Measurements from ENCODE around the gene ASF1B. TPM values are rescaled to one million over a fixed set of nuclear protein-coding genes. Genes with fewer than 3 reads are reported as not detected.

ASF1B gene
- total RNA-seq, 4 donors from 2014 or later = 3.2 to 25.6 (median 14.2) TPM

- H3K4me3 ChIP-seq = no peak overlapping the region
- H3K27me3 ChIP-seq = no peaks in the 10 kb centered on the region
- peaks cover 10 to 71% (median 25%) of the 10 kb centered on the region in 3 donors for H3K36me3 ChIP-seq
- no peaks in the 10 kb centered on the region for H3K4me1 ChIP-seq
- WGBS, 2 donors = 70 to 98% methylated on average over 3 to 13 of the region's 25 CpGs
- no peaks in the 10 kb centered on the region for H3K9me3 ChIP-seq
- H3K27ac ChIP-seq = no peak overlapping the region
- intact Hi-C loops (cut with DNase I) = no loop called here
- DNase-seq = no peak
- TF ChIP-seq CTCF (IDR thresholded peaks at IDR 0.05) (no peak), POLR2A (IDR thresholded peaks at IDR 0.05) (no peak)
Measured at GRCh38 chr19:14160017-14160703, 23.8 kb upstream of the ASF1B start.

- 73% methylated on average over 3 of the region's 12 CpGs; no CpG with 5 or more reads in 1 of the 2 donors for WGBS, 2 donors
- no peaks in the 10 kb centered on the region for H3K4me1 ChIP-seq
- intact Hi-C loops (cut with DNase I) = no loop called here
- TF ChIP-seq POLR2A (IDR thresholded peaks at IDR 0.05) (no peak), CTCF (IDR thresholded peaks at IDR 0.05) (no peak)
- H3K27ac ChIP-seq = no peak overlapping the region
- DNase-seq = no peak
- H3K27me3 ChIP-seq = no peaks in the 10 kb centered on the region
- H3K9me3 ChIP-seq = no peaks in the 10 kb centered on the region
- H3K4me3 ChIP-seq = no peak overlapping the region
- H3K36me3 ChIP-seq = peaks cover 10 to 82% (median 25%) of the 10 kb centered on the region in 3 donors
Measured at GRCh38 chr19:14159059-14159458, 22.7 kb upstream of the ASF1B start.

GRCh38 chr19:14158276-14159023 is 22.1 kb upstream of the ASF1B start:
- Histone ChIP-seq H3K36me3 (peaks cover 10 to 85% (median 25%) of the 10 kb centered on the region in 3 donors), H3K4me1 (no peaks in the 10 kb centered on the region), H3K9me3 (no peaks in the 10 kb centered on the region), H3K4me3 (no peak overlapping the region), H3K27me3 (no peaks in the 10 kb centered on the region), H3K27ac (no peak overlapping the region)
- TF ChIP-seq CTCF (IDR thresholded peaks at IDR 0.05) (no peak), POLR2A (IDR thresholded peaks at IDR 0.05) (no peak)
- 83 to 100% methylated on average over 2 to 11 of the region's 16 CpGs for WGBS, 2 donors
- no peak for DNase-seq
- intact Hi-C loops (cut with DNase I) = no loop called here

GRCh38 chr19:14156971-14157717 is 20.8 kb upstream of the ASF1B start:
- H3K27me3 ChIP-seq = no peaks in the 10 kb centered on the region
- no peak for DNase-seq
- intact Hi-C loops (cut with DNase I) = no loop called here
- no peaks in the 10 kb centered on the region for H3K9me3 ChIP-seq
- no peaks in the 10 kb centered on the region for H3K4me1 ChIP-seq
- H3K4me3 ChIP-seq = no peak overlapping the region
- 90 to 96% methylated on average over 2 to 4 of the region's 26 CpGs for WGBS, 2 donors
- no peak overlapping the region for H3K27ac ChIP-seq
- H3K36me3 ChIP-seq = peaks cover 15 to 79% (median 25%) of the 10 kb centered on the region in 3 donors
- TF ChIP-seq POLR2A (IDR thresholded peaks at IDR 0.05) (no peak), CTCF (IDR thresholded peaks at IDR 0.05) (no peak)
